ENCODE results near the gene PDK2.

PDK2 gene

GRCh38 chr17:50151041-50151936, 56.1 kb downstream of the PDK2 start:
- peaks cover 49% of the 10 kb centered on the region for H3K79me2 ChIP-seq (ENCODE audit: control insufficient read depth, low read length)
- peak overlapping the region; percentile 99 for H3K4me2 ChIP-seq (ENCODE audit: low read length)
- H3F3A ChIP-seq (ENCODE audit: control insufficient read depth, insufficient read depth) = peaks cover 12% of the 10 kb centered on the region
- no peaks in the 10 kb centered on the region for H3K9me3 ChIP-seq (ENCODE audit: control insufficient read depth, insufficient read depth, low read length)
- peaks cover 31% of the 10 kb centered on the region for H3K36me3 ChIP-seq (ENCODE audit: control insufficient read depth, low read length)
- 0 out of 2 replicates have a peak, but pooled peaks cover 3% of the 10 kb centered on the region for H4K20me1 ChIP-seq (ENCODE audit: control insufficient read depth, insufficient read depth, low read depth, low read length)
- peak overlapping the region; percentile 96 for H3K27ac ChIP-seq (ENCODE audit: low read depth, low read length)
- TF ChIP-seq CTCF (IDR thresholded peaks at IDR 0.05; ENCODE audit: low read depth, low read length, poor library complexity, severe bottlenecking) (peak; percentile 26), EZH2phosphoT487 (IDR thresholded peaks at IDR 0.05; ENCODE audit: borderline replicate concordance, low read length) (no peak)
- H3K4me1 ChIP-seq (ENCODE audit: control insufficient read depth, low read length) = peaks cover 52% of the 10 kb centered on the region
- peak overlapping the region; percentile 90 for H3K4me3 ChIP-seq (ENCODE audit: low read length)
- H3K9me2 ChIP-seq (replicated peaks; ENCODE audit: control insufficient read depth, low read length) = no peaks in the 10 kb centered on the region
- no peaks in the 10 kb centered on the region for H3K27me3 ChIP-seq (ENCODE audit: control insufficient read depth, low read length)

- Histone ChIP-seq H3K27me3 (ENCODE audit: control insufficient read depth, low read length) (no peaks in the 10 kb centered on the region), H3K27ac (ENCODE audit: low read depth, low read length) (peak overlapping the region; percentile 96)
These were observed 56.9 kb downstream of the PDK2 start for GRCh38 chr17:50151937-50152547.

GRCh38 chr17:50152736-50153135, 57.6 kb downstream of the PDK2 start:
- Histone ChIP-seq H4K20me1 (ENCODE audit: control insufficient read depth, insufficient read depth, low read depth, low read length) (no peaks in the 10 kb centered on the region), H3K79me2 (ENCODE audit: control insufficient read depth, low read length) (peaks cover 35% of the 10 kb centered on the region), H3K27ac (ENCODE audit: low read depth, low read length) (no peak overlapping the region), H3K9me2 (replicated peaks; ENCODE audit: control insufficient read depth, low read length) (no peaks in the 10 kb centered on the region), H3K27me3 (ENCODE audit: control insufficient read depth, low read length) (no peaks in the 10 kb centered on the region), H3F3A (ENCODE audit: control insufficient read depth, insufficient read depth) (peaks cover 12% of the 10 kb centered on the region), H3K4me2 (ENCODE audit: low read length) (peak overlapping the region; percentile 99), H3K9me3 (ENCODE audit: control insufficient read depth, insufficient read depth, low read length) (no peaks in the 10 kb centered on the region), H3K4me1 (ENCODE audit: control insufficient read depth, low read length) (peaks cover 39% of the 10 kb centered on the region), H3K36me3 (ENCODE audit: control insufficient read depth, low read length) (peaks cover 16% of the 10 kb centered on the region), H3K4me3 (ENCODE audit: low read length) (peak overlapping the region; percentile 90)
- TF ChIP-seq EZH2phosphoT487 (IDR thresholded peaks at IDR 0.05; ENCODE audit: borderline replicate concordance, low read length) (no peak), CTCF (IDR thresholded peaks at IDR 0.05; ENCODE audit: low read depth, low read length, poor library complexity, severe bottlenecking) (no peak)

More at GRCh38 chr17:50151937-50152547, 56.9 kb downstream of the PDK2 start:
- Histone ChIP-seq H4K20me1 (ENCODE audit: control insufficient read depth, insufficient read depth, low read depth, low read length) (no peaks in the 10 kb centered on the region), H3K4me3 (ENCODE audit: low read length) (peak overlapping the region; percentile 90), H3K36me3 (ENCODE audit: control insufficient read depth, low read length) (peaks cover 23% of the 10 kb centered on the region), H3K79me2 (ENCODE audit: control insufficient read depth, low read length) (peaks cover 41% of the 10 kb centered on the region), H3K9me2 (replicated peaks; ENCODE audit: control insufficient read depth, low read length) (no peaks in the 10 kb centered on the region), H3K9me3 (ENCODE audit: control insufficient read depth, insufficient read depth, low read length) (no peaks in the 10 kb centered on the region), H3K4me2 (ENCODE audit: low read length) (peak overlapping the region; percentile 99), H3F3A (ENCODE audit: control insufficient read depth, insufficient read depth) (peaks cover 12% of the 10 kb centered on the region), H3K4me1 (ENCODE audit: control insufficient read depth, low read length) (peaks cover 45% of the 10 kb centered on the region)
- TF ChIP-seq EZH2phosphoT487 (IDR thresholded peaks at IDR 0.05; ENCODE audit: borderline replicate concordance, low read length) (no peak), CTCF (IDR thresholded peaks at IDR 0.05; ENCODE audit: low read depth, low read length, poor library complexity, severe bottlenecking) (no peak)
